GM12878 (cell line): ENCODE results near the gene TMBIM1. TPM values are rescaled to one million over a fixed set of nuclear protein-coding genes. Genes with fewer than 3 reads are reported as not detected.

Experiments
- ATAC-seq: fragments of 200-7000 bp; cut with Tn5 transposase; 3 replicates; pipeline ENCODE4 v1.9.1; 2020; ENCODE audit warnings: mild to moderate bottlenecking, moderate library complexity
- BruUV-seq: library from RNA; stranded (reverse); fragments of 400-500 nt; replicated peaks from 2 replicates; lab custom pipeline; 2021; lab: Mats Ljungman, UMichigan
- CTCF ChIA-PET: fragments of 300-600 bp; sonication (Branson Sonifier 250); formaldehyde crosslinking; extraction: SDS; loops from one replicate; lab custom pipeline; 2021; ENCODE audit warnings: inconsistent platforms; lab: Yijun Ruan, JAX
- POLR2A ChIA-PET: fragments of 350-600 bp; formaldehyde crosslinking; extraction: SDS; loops from one replicate; lab custom pipeline; 2021; ENCODE audit warnings: inconsistent platforms; lab: Charles Lee
- RAD21 ChIA-PET: fragments of 300-600 bp; sonication (Branson Sonifier 250); formaldehyde crosslinking; loops from one replicate; lab custom pipeline; 2023; ENCODE audit warnings: antibody characterized with exemption; ENCODE audit not compliant: unreplicated experiment; lab: Charles Lee
- SMC1A ChIA-PET: fragments of 300-600 bp; sonication (Branson Sonifier 250); formaldehyde crosslinking; loops from one replicate; lab custom pipeline; 2023; ENCODE audit not compliant: unreplicated experiment, uncharacterized antibody; lab: Charles Lee
- DNase-seq: peaks from one replicate; pipeline ENCODE4 v3.0.0-alpha.2; 2011; ENCODE audit warnings: low read depth, low spot score
- FAIRE-seq: peaks from 3 replicates; lab custom pipeline; 2011; peaks lifted over from hg19 to GRCh38; lab: Jason Lieb, UNC
- H2AFZ ChIP-seq: 2 replicates; pipeline ENCODE4 v1.6.0; 2011; ENCODE audit warnings: low read depth, low read length, control low read depth; ENCODE audit not compliant: control insufficient read depth
- H3K27ac ChIP-seq: 2 replicates; pipeline ENCODE4 v1.5.1; 2011; ENCODE audit warnings: control low read depth; ENCODE audit not compliant: control insufficient read depth, insufficient read depth
- H3K27me3 ChIP-seq, 2 experiments: replicated peaks in 1 of 2; 2 replicates each; pipeline versions ENCODE4 v1.6.0 to v1.6.1; 2011; ENCODE audit warnings: low read length in 1 of 2; ENCODE audit not compliant: control insufficient read depth in 2 of 2, insufficient read depth in 2 of 2
- H3K36me3 ChIP-seq, 2 experiments: 2 replicates each; pipeline ENCODE4 v1.5.1; 2011; ENCODE audit warnings: low read length in 1 of 2; ENCODE audit not compliant: control insufficient read depth in 2 of 2, insufficient read depth in 2 of 2
- H3K4me1 ChIP-seq: 2 replicates; pipeline ENCODE4 v1.6.1; 2011; ENCODE audit warnings: mild to moderate bottlenecking, low read length, moderate library complexity, mixed read lengths; ENCODE audit not compliant: control insufficient read depth, insufficient read depth
- H3K4me2 ChIP-seq: 2 replicates; pipeline ENCODE4 v1.6.0; 2011; ENCODE audit warnings: control low read depth; ENCODE audit not compliant: control insufficient read depth, insufficient read depth
- H3K4me3 ChIP-seq: fragments of 200-600 bp; sonication (generic); 2 replicates; pipeline ENCODE4 v1.5.1; 2016
- H3K79me2 ChIP-seq: 2 replicates; pipeline ENCODE4 v1.6.0; 2011; ENCODE audit warnings: low read length; ENCODE audit not compliant: control insufficient read depth, insufficient read depth
- H3K9ac ChIP-seq: 2 replicates; pipeline ENCODE4 v1.8.0; 2011; ENCODE audit warnings: low read length, control low read depth, mixed read lengths; ENCODE audit not compliant: control insufficient read depth, insufficient read depth
- H3K9me3 ChIP-seq: replicated peaks from 3 replicates; pipeline ENCODE4 v1.5.1; 2011; ENCODE audit warnings: mild to moderate bottlenecking, low read length; ENCODE audit not compliant: control insufficient read depth, insufficient read depth
- H4K20me1 ChIP-seq: 2 replicates; pipeline ENCODE4 v1.6.0; 2011; ENCODE audit not compliant: control insufficient read depth, insufficient read depth
- BHLHE40 ChIP-seq, 2 experiments: fragments of 450-650 bp in 1 of 2; IDR thresholded peaks; 2 replicates each; pipeline ENCODE4 v1.6.1; 2011 to 2017; ENCODE audit warnings: low read depth in 2 of 2, borderline replicate concordance in 1 of 2, improper control_type of control experiment in 1 of 2, low read length in 1 of 2, mild to moderate bottlenecking in 1 of 2
- CREB1 ChIP-seq: IDR thresholded peaks from 2 replicates; pipeline ENCODE4 v1.6.1; 2012; ENCODE audit warnings: low read depth, mild to moderate bottlenecking, inconsistent platforms
- E2F4 ChIP-seq: IDR thresholded peaks from 2 replicates; pipeline ENCODE4 v1.6.1; 2012; ENCODE audit warnings: low read depth, low read length, improper control_type of control experiment
- ESRRA ChIP-seq: IDR thresholded peaks from 2 replicates; pipeline ENCODE4 v1.6.1; 2012; ENCODE audit warnings: mild to moderate bottlenecking, low read length, improper control_type of control experiment
- MEF2B ChIP-seq: fragments of 450-650 bp; IDR thresholded peaks from 2 replicates; pipeline ENCODE4 v1.6.1; 2018; ENCODE audit warnings: mild to moderate bottlenecking, moderate library complexity; ENCODE audit not compliant: partially characterized antibody, poor library complexity, severe bottlenecking
- NR2F1 ChIP-seq: fragments of 450-650 bp; conservative IDR thresholded peaks from 2 replicates; pipeline ENCODE4 v1.6.1; 2017; ENCODE audit warnings: mild to moderate bottlenecking
- RFX5 ChIP-seq: IDR thresholded peaks from 2 replicates; pipeline ENCODE4 v1.6.1; 2011; ENCODE audit warnings: low read depth, low read length, improper control_type of control experiment
- USF1 ChIP-seq: IDR thresholded peaks from 2 replicates; pipeline ENCODE4 v1.6.1; 2011; ENCODE audit warnings: borderline replicate concordance, low read depth, mild to moderate bottlenecking, moderate library complexity, mixed read lengths, low read length; ENCODE audit not compliant: insufficient read depth; ENCODE audit errors: extremely low read length
- USF2 ChIP-seq: IDR thresholded peaks from 2 replicates; pipeline ENCODE4 v1.6.1; 2011; ENCODE audit warnings: low read depth, low read length, improper control_type of control experiment, borderline replicate concordance
- WRNIP1 ChIP-seq: IDR thresholded peaks from 2 replicates; pipeline ENCODE4 v1.6.1; 2011; ENCODE audit warnings: low read depth, low read length, improper control_type of control experiment, borderline replicate concordance
- YBX1 ChIP-seq: fragments of 450-650 bp; IDR thresholded peaks from 2 replicates; pipeline ENCODE4 v1.6.1; 2016; ENCODE audit warnings: antibody characterized with exemption
- ZBED1 ChIP-seq: IDR thresholded peaks from 2 replicates; pipeline ENCODE4 v1.6.1; 2016; ENCODE audit warnings: borderline replicate concordance
- ZNF217 ChIP-seq: fragments of 450-650 bp; IDR thresholded peaks from 2 replicates; pipeline ENCODE4 v1.6.1; 2017; ENCODE audit warnings: antibody characterized with exemption, mild to moderate bottlenecking
- ZNF274 ChIP-seq: IDR thresholded peaks from one replicate; pipeline ENCODE4 v1.8.0; 2011; ENCODE audit not compliant: insufficient read length, insufficient read depth
- ZNF384 ChIP-seq: IDR thresholded peaks from 2 replicates; pipeline ENCODE4 v1.6.1; 2012; ENCODE audit warnings: low read depth, mild to moderate bottlenecking, low read length, improper control_type of control experiment, borderline replicate concordance
- WGBS: methylation state at CpG from one replicate; pipeline ENCODE4 v1.1.6; 2016; ENCODE audit warnings: low lambda C conversion rate; ENCODE audit not compliant: insufficient replicate concordance, insufficient coverage; ENCODE audit errors: missing lambda C conversion rate; 5-methylcytosine and 5-hydroxymethylcytosine counted together
- in situ Hi-C: fragments of 300-500 bp; cut with MboI; formaldehyde crosslinking; loops from 9 replicates; pipeline ENCODE4 v1.14.3; 2018; ENCODE audit warnings: mixed read lengths
- intact Hi-C: fragments of 100-400 bp; cut with micrococcal nuclease; formaldehyde crosslinking; loops from one replicate; pipeline ENCODE4 v1.14.2; 2022; ENCODE audit not compliant: unreplicated experiment
- polyA plus RNA-seq, 11 experiments: library from polyadenylated mRNA; depleted of rRNA in 4 of 11; unstranded in 6 of 11; stranded (reverse) in 5 of 11; fragments of >200 nt; fragmentation: Nextera tagmentation in 4 of 11; fragmentation: Illumina TruSeq in 1 of 11; extraction: Ambion mirVana in 4 of 11; extraction: Trizol in 1 of 11; gene quantifications; 1 replicate in 1 of 11; 2 replicates in 10 of 11; pipeline versions ENCODE4 v1.2.1 to v1.2.3, GENCODE V29; 2011 to 2016; ENCODE audit warnings: inconsistent platforms in 2 of 11, missing spikeins in 2 of 11, low read depth in 1 of 11
- total RNA-seq, 4 experiments: library from RNA; depleted of rRNA in 3 of 4; stranded (reverse); fragments of >200 nt in 3 of 4; fragmentation: Illumina TruSeq in 1 of 4; extraction: Trizol in 1 of 4; gene quantifications; 2 replicates each; pipeline versions ENCODE4 v1.2.1 to v1.2.3, GENCODE V29; 2013 to 2021
- TF ChIP-seq, protein P1 (sequence below): fragments of 450-650 bp; IDR thresholded peaks from 2 replicates; pipeline ENCODE4 v1.6.1; 2014; ENCODE audit warnings: mild to moderate bottlenecking
- TF ChIP-seq, protein P2 (sequence below): fragments of 450-650 bp; IDR thresholded peaks from 2 replicates; pipeline ENCODE4 v1.6.1; 2016; ENCODE audit warnings: mild to moderate bottlenecking

TMBIM1 gene
- total and polyA plus RNA-seq, 10 of the 15 experiments (the other 5 are each of a cell fraction or from before 2014, with no cell fraction given), result 6.1 to 38.3 (median 26.2) TPM

DNA sequence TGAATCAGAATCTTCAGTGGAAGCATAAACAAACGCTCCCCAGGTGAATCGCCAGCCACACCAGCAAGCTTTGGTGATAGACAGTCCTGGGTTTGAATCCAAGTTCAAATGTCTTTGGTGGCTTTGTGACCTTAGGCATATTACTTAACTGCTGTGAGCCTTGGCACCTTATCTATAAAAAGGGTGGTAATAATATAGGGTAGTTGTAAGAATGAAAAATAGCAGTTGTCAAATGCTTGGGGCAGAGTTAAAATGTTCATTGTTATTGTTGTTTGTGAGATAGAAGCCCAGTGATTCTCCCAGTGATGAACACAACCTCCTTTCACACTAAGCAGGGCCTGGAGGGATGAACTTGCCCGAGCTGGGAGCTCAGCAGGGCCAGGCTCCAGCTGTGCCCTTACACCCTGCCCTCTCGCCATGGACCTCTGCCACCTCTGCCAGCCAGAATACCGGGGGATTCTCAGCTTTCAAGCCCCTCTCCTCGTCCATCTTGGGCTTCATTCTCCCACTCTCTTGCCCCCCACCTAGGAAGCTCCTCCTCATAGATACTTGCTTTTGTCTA is 6.1 kb upstream of the TMBIM1 start:
- Histone ChIP-seq H3K27me3 (no peaks in the 10 kb centered on the region), H3K4me3 (no peak overlapping the region), H3K9ac (no peak overlapping the region), H3K4me2 (no peak overlapping the region), H3K79me2 (no peaks in the 10 kb centered on the region), H3K36me3 (no peaks in the 10 kb centered on the region), H3K4me1 (no peaks in the 10 kb centered on the region), H3K9me3 (no peaks in the 10 kb centered on the region), H4K20me1 (no peaks in the 10 kb centered on the region), H3K27ac (no peak overlapping the region), H2AFZ (no peak overlapping the region)
- SMC1A ChIA-PET, result interaction anchor here (0.6 to 5.5 kb wide), 11 partner anchors 8 to 110 kb away, joined by 3 to 45 read pairs (median 4); partner anchors contain the start of genes AAMP, CATIP and PNKD
- intact Hi-C loops (loop anchor here (10.0 kb wide), 1 partner anchor 356 kb away; the partner anchor contains the start of genes BCS1L and ZNF142), in situ Hi-C loops (loop anchor here (25.0 kb wide), 1 partner anchor 89 kb away; the partner anchor contains the start of genes CTDSP1 and SLC11A1)
- WGBS, result 60% methylated on average over 6 of the region's 6 CpGs
- POLR2A ChIA-PET, result interaction anchor here (0.9 to 1.6 kb wide), 3 partner anchors 11 to 64 kb away, joined by 3 to 4 read pairs (median 3); no protein-coding TSS in a partner anchor
- BruUV-seq, result no TSS peak
- FAIRE-seq (no peak), ATAC-seq (no peak), DNase-seq (no peak)
- TF ChIP-seq E2F4 (no peak), MEF2B (no peak), ZNF384 (no peak), CREB1 (no peak), USF2 (no peak), USF1 (no peak), ESRRA (no peak), ZNF217 (no peak), YBX1 (no peak), BHLHE40 (IDR thresholded peaks at IDR 0.05; ENCODE audit: borderline replicate concordance in 1 of 2, low read depth in 2 of 2, low read length in 1 of 2) (no peak), ZNF274 (no peak), ZBED1 (no peak), RFX5 (no peak), NR2F1 (no peak), WRNIP1 (no peak)
- TF ChIP-seq, protein P1, sequence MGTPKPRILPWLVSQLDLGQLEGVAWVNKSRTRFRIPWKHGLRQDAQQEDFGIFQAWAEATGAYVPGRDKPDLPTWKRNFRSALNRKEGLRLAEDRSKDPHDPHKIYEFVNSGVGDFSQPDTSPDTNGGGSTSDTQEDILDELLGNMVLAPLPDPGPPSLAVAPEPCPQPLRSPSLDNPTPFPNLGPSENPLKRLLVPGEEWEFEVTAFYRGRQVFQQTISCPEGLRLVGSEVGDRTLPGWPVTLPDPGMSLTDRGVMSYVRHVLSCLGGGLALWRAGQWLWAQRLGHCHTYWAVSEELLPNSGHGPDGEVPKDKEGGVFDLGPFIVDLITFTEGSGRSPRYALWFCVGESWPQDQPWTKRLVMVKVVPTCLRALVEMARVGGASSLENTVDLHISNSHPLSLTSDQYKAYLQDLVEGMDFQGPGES, result no peak
- TF ChIP-seq, protein P2, sequence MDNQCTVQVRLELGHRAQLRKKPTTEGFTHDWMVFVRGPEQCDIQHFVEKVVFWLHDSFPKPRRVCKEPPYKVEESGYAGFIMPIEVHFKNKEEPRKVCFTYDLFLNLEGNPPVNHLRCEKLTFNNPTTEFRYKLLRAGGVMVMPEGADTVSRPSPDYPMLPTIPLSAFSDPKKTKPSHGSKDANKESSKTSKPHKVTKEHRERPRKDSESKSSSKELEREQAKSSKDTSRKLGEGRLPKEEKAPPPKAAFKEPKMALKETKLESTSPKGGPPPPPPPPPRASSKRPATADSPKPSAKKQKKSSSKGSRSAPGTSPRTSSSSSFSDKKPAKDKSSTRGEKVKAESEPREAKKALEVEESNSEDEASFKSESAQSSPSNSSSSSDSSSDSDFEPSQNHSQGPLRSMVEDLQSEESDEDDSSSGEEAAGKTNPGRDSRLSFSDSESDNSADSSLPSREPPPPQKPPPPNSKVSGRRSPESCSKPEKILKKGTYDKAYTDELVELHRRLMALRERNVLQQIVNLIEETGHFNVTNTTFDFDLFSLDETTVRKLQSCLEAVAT, result no peak
- RAD21 ChIA-PET, result interaction anchor here (1.1 to 2.0 kb wide), 7 partner anchors 11 to 98 kb away, joined by 3 to 9 read pairs (median 4); partner anchors contain the start of gene CATIP
- CTCF ChIA-PET, result interaction anchor here (1.4 to 2.7 kb wide), 6 partner anchors 8 to 168 kb away, joined by 6 to 25 read pairs (median 8); partner anchors contain the start of gene CATIP
